GM23338 (cell line): Measurements from ENCODE around the gene PNPLA7.
"Not testable (repeated sequence)": the region's sequence is repeated elsewhere in the genome, so short reads cannot be mapped to it uniquely, and the experiment has no call there.

Experiments
- CREB1 ChIP-seq: fragments of 250-450 bp; sonication (Bioruptor Pico); IDR thresholded peaks from 2 replicates; pipeline ENCODE4 v1.5.0; 2020; ENCODE audit warnings: low read depth, mild to moderate bottlenecking, moderate library complexity
- EZH2 ChIP-seq: fragments of 200-600 bp; sonication (generic); IDR thresholded peaks from one replicate; pipeline ENCODE4 v1.8.0; 2017; ENCODE audit warnings: antibody characterized with exemption, mild to moderate bottlenecking, low read depth; ENCODE audit not compliant: unreplicated experiment
- EZH2phosphoT487 ChIP-seq: fragments of 200-600 bp; sonication (generic); IDR thresholded peaks from one replicate; pipeline ENCODE4 v1.8.1; 2018; ENCODE audit warnings: antibody characterized with exemption; ENCODE audit not compliant: unreplicated experiment
- JUNB ChIP-seq: IDR thresholded peaks from one replicate; pipeline ENCODE4 v1.6.1; 2016; ENCODE audit warnings: antibody characterized with exemption; ENCODE audit not compliant: unreplicated experiment
- POLR2AphosphoS5 ChIP-seq: IDR thresholded peaks from 2 replicates; pipeline ENCODE4 v1.6.1; 2016; ENCODE audit warnings: antibody characterized with exemption, low read depth
- STAT1 ChIP-seq: IDR thresholded peaks from one replicate; pipeline ENCODE4 v1.6.1; 2016; ENCODE audit warnings: antibody characterized with exemption; ENCODE audit not compliant: unreplicated experiment
- ZNF331 ChIP-seq: fragments of 250-450 bp; sonication (Bioruptor Pico); IDR thresholded peaks from 2 replicates; pipeline ENCODE4 v1.5.0; 2020; ENCODE audit warnings: low read depth, mild to moderate bottlenecking, moderate library complexity
- TF ChIP-seq, protein P1 (sequence below), 2 experiments: fragments of 200-600 bp in 1 of 2; sonication (generic) in 1 of 2; conservative IDR thresholded peaks; 2 replicates each; pipeline versions ENCODE4 v1.5.1 to v1.6.1; 2016 to 2017; ENCODE audit warnings: antibody characterized with exemption in 2 of 2, low read depth in 2 of 2, mild to moderate bottlenecking in 2 of 2, moderate library complexity in 1 of 2
- TF ChIP-seq, protein P2 (sequence below): IDR thresholded peaks from one replicate; pipeline ENCODE4 v1.6.1; 2018; ENCODE audit warnings: antibody characterized with exemption; ENCODE audit not compliant: unreplicated experiment

DNA sequence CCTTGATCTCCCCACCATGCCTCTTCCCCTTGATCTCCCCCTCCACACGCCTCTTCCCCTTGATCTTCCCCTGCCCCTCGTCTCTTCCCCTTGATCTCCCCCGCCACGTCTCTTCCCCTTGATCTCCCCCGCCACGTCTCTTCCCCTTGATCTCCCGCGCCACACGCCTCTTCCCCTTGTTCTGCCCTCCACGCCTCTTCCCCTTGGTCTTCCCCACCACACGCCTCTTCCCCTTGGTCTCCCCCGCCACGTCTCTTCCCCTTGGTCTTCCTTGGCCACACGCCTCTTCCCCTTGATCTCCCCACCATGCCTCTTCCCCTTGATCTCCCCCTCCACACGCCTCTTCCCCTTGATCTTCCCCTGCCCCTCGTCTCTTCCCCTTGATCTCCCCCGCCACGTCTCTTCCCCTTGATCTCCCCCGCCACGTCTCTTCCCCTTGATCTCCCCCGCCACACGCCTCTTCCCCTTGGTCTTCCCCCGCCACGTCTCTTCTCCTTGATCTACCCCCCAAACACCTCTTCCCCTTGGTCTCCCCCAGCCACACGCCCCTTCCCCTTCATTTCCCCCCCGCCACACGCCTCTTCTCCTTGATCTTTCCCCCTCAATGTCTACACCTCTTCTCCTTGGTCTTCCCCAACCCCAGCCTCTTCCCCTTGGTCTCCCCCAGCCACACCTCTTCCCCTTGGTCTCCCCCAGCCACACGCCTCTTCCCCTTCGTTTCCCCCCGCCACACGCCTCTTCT lies 98.8 kb downstream of the PNPLA7 start:
- not testable (repeated sequence) for TF ChIP-seq POLR2AphosphoS5; CREB1; EZH2; EZH2phosphoT487; STAT1; ZNF331 (CRISPR knock-in tag); JUNB
- TF ChIP-seq, protein P1, sequence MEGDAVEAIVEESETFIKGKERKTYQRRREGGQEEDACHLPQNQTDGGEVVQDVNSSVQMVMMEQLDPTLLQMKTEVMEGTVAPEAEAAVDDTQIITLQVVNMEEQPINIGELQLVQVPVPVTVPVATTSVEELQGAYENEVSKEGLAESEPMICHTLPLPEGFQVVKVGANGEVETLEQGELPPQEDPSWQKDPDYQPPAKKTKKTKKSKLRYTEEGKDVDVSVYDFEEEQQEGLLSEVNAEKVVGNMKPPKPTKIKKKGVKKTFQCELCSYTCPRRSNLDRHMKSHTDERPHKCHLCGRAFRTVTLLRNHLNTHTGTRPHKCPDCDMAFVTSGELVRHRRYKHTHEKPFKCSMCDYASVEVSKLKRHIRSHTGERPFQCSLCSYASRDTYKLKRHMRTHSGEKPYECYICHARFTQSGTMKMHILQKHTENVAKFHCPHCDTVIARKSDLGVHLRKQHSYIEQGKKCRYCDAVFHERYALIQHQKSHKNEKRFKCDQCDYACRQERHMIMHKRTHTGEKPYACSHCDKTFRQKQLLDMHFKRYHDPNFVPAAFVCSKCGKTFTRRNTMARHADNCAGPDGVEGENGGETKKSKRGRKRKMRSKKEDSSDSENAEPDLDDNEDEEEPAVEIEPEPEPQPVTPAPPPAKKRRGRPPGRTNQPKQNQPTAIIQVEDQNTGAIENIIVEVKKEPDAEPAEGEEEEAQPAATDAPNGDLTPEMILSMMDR (conservative IDR thresholded peaks at IDR 0.05; ENCODE audit: low read depth in 2 of 2), result not testable (repeated sequence)
- TF ChIP-seq, protein P2, sequence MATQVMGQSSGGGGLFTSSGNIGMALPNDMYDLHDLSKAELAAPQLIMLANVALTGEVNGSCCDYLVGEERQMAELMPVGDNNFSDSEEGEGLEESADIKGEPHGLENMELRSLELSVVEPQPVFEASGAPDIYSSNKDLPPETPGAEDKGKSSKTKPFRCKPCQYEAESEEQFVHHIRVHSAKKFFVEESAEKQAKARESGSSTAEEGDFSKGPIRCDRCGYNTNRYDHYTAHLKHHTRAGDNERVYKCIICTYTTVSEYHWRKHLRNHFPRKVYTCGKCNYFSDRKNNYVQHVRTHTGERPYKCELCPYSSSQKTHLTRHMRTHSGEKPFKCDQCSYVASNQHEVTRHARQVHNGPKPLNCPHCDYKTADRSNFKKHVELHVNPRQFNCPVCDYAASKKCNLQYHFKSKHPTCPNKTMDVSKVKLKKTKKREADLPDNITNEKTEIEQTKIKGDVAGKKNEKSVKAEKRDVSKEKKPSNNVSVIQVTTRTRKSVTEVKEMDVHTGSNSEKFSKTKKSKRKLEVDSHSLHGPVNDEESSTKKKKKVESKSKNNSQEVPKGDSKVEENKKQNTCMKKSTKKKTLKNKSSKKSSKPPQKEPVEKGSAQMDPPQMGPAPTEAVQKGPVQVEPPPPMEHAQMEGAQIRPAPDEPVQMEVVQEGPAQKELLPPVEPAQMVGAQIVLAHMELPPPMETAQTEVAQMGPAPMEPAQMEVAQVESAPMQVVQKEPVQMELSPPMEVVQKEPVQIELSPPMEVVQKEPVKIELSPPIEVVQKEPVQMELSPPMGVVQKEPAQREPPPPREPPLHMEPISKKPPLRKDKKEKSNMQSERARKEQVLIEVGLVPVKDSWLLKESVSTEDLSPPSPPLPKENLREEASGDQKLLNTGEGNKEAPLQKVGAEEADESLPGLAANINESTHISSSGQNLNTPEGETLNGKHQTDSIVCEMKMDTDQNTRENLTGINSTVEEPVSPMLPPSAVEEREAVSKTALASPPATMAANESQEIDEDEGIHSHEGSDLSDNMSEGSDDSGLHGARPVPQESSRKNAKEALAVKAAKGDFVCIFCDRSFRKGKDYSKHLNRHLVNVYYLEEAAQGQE, result not testable (repeated sequence)
